ENCODE results near the gene MSI2. TPM values are rescaled to one million over a fixed set of nuclear protein-coding genes. Genes with fewer than 3 reads are reported as not detected.
A peak's percentile ranks its signal among the peaks of the same experiment; 100 is the strongest.

Gene MSI2
- total RNA-seq, 2 donors from 2014 or later, result 65.5 to 81.0 TPM

DNA sequence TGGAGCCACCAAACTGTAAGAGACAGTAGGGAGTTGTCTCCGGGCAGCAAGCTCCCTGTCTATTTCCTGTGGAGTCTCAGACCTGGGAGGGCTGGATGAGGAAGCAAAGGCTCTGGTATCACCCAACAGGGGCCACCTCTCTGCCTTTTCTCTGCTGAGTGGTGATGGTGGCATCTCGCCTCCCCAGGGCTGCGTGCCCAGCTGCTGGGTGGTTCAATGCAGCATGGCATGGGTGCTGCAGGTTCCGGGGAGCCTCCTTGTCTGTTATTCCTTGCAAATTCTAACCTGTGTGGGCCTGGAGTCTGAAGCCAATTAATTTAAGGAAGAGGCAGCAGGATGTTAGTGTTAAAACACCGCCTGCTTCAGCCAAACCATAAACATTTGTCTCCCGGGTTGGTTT lies 410.6 kb downstream of the MSI2 start:
- ATAC-seq (no peak), DNase-seq (no peak)
- intact Hi-C loops (cut with DNase I, micrococcal nuclease), result no loop called here

- intact Hi-C loops (cut with DNase I, micrococcal nuclease), result no loop called here
- DNase-seq (no peak), ATAC-seq (no peak)
Observed at GRCh38 chr17:57667461-57667923, 411.2 kb downstream of the MSI2 start.

DNA sequence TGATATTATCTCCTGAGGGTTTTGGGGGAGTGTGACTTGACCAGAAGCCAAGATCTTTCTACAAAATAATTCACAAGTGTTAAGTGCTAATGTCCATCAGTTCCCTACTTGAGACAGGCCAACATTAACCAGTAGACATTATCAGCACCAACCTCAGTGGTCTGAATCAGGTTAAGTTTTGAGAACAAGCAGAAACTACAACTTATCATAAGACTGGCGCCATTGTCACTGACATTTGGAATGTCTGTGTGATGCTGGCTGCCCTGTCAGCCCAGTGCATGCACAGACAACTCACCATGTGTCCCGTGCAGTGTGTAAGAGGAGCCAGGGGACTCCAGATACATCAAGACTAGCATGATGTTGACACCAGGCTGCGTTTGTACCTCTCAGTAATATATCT lies 412.0 kb downstream of the MSI2 start:
- intact Hi-C loops (cut with DNase I, micrococcal nuclease), result no loop called here
- ATAC-seq, result no peak
- no peak for DNase-seq

- intact Hi-C loops (cut with DNase I, micrococcal nuclease), result loop anchor here (5.0 to 10.0 kb wide), 2 partner anchors 78 to 425 kb away; no protein-coding TSS in a partner anchor
- ATAC-seq (no peak), DNase-seq (no peak)
Observed at GRCh38 chr17:57669671-57670529, 413.6 kb downstream of the MSI2 start.

DNA sequence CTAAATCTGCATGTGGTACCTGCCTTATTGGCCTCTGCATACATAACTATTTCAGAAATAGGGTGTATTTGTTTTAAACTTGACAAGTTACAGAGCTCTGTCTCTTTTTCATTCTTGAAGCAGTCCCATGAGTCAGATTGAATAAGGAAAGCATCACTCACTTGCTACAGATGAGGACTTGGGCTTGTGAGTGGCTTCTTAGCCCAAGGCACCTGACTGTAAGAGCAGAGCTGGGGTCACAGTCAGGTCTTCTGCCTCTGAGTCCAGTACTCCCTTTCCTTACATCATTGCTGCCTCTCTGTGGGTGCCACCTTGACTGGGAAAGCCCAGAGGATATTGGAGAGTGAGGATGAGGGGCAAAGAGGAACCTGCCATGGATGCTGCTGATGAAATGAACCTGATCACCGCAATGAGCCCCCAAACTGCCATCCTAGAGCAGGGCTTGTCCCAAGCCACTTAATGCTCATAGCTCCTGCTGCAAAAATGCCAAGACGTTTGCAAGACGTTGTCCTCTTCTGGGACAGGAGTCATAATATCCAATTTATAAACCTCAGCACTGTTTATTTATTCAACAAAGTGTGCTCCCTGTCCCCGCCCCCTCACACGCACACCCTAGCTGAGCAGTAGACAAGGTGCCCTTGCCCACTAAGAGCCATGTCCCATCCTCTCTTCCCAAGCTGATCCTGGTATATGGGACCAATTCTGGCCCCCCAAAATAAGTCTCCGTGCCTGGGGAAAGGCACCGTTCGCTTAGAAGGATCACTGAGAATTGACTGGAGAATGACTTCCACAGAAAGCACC lies 414.6 kb downstream of the MSI2 start:
- no peak for DNase-seq

GRCh38 chr17:57671667-57672632 lies 415.6 kb downstream of the MSI2 start:
- ATAC-seq (peak; percentile 92), DNase-seq (peak; percentile 62 to 72)
- intact Hi-C loops (cut with DNase I, micrococcal nuclease), result loop anchor here (2.0 to 10.0 kb wide), 3 partner anchors 80 to 429 kb away; no protein-coding TSS in a partner anchor

More for the DNA sequence above, 414.6 kb downstream of the MSI2 start:
- intact Hi-C loops (cut with DNase I, micrococcal nuclease), result loop anchor here (5.0 to 10.0 kb wide), 2 partner anchors 79 to 426 kb away; no protein-coding TSS in a partner anchor
- no peak for ATAC-seq

GRCh38 chr17:57672971-57673370 lies 416.6 kb downstream of the MSI2 start:
- ATAC-seq (no peak), DNase-seq (no peak)
- intact Hi-C loops (cut with DNase I, micrococcal nuclease), result loop anchor here (2.0 to 10.0 kb wide), 3 partner anchors 81 to 430 kb away; no protein-coding TSS in a partner anchor

DNA sequence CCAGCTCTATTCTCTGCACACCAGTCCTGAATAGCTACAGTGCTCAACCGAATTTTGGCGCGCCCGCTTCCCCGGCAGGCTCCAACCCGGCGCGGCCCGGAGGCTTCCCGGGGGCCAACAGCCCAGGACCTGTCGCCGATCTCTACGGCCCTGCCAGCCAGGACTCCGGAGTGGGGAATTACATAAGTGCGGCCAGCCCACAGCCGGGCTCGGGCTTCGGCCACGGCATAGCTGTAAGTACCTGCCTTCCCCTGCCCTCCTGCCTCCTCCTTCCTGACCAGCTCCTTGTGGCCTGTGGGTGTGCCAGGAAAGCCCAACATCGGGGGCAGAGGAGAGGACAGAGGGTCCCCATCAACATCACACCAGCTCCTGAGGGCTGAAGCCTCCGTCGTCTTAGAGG lies 418.6 kb downstream of the MSI2 start:
- intact Hi-C loops (cut with DNase I, micrococcal nuclease), result loop anchor here (5.0 to 10.0 kb wide), 2 partner anchors 83 to 430 kb away; no protein-coding TSS in a partner anchor
- ATAC-seq, result no peak
- DNase-seq, result no peak

DNA sequence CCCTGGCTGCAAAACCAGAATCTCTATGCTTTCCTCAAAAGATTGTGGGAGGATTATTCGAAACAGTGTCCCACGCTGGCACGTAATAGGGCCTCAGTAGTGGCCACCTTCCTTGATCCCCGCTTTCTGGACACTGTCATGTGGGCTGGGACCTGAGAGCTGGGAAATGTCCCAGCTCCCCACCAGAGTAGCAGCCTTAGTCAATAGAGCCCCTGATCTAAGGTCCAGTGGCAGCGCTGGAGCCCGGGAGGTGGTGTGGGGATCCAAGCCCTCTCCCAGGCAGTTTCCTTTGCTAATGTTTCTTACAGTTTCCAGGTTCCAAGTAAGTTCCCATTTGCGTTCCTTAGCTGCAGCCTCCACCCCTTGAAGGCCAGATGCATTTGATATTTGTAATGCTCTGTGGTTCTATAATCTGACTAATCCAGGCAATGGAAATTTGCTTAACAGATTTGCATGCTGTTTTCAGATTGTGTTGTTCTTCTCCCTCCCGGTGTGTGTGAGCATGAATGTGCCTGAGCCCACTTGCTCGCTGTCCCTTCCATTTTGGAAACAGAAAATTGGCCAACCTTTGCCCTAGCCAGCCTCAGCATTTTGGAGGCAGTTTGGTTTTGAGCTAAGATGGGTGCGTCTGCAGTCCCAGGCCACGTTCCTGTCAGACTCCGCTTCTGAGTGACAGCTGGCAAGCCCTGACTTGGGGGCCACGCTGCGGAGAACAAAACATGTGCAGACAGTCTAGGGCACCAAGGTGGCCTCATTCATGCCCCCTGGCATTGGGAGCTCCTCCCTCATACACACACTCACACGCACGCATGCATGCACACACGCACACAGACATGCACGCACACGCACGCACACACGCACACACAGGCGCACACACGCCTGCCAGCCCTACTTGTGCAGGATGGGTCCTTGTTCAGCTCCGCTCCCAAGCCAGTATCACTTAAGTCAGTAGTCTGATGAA lies 419.4 kb downstream of the MSI2 start:
- no peak for DNase-seq

GRCh38 chr17:57676543-57676942 lies 420.2 kb downstream of the MSI2 start:
- intact Hi-C loops (cut with DNase I, micrococcal nuclease), result loop anchor here in 1 of 2 donors (10.0 kb wide), 1 partner anchor 432 kb away; no protein-coding TSS in a partner anchor
- ATAC-seq (no peak), DNase-seq (no peak)

More for the DNA sequence above, 419.4 kb downstream of the MSI2 start:
- intact Hi-C loops (cut with DNase I, micrococcal nuclease), result loop anchor here in 1 of 2 donors (10.0 kb wide), 1 partner anchor 431 kb away; no protein-coding TSS in a partner anchor
- no peak for ATAC-seq

DNA sequence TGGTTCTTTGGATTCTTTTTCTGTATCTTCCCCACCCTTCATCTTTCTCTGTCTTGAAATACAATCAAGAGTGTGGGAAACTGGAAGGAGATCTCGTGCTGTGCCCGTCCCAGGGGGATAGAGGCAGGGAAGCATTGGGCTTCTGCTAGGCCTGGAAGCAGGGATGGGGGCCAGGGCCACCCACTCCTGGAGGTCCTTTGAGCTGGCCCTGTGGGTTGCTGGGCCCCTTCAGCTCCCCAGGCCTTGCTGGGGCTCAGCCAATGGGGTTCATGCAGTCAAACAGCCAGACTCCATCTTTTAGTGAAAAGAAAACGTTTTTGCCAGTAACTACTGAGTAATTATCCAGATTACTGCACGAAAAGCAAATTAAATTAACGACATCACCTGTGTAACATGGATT lies 421.0 kb downstream of the MSI2 start:
- ATAC-seq (no peak), DNase-seq (no peak)
- intact Hi-C loops (cut with DNase I, micrococcal nuclease), result loop anchor here in 1 of 2 donors (10.0 kb wide), 1 partner anchor 432 kb away; no protein-coding TSS in a partner anchor

GRCh38 chr17:57677858-57678257 lies 421.5 kb downstream of the MSI2 start:
- no peak for DNase-seq
- no peak for ATAC-seq
- intact Hi-C loops (cut with DNase I, micrococcal nuclease), result loop anchor here in 1 of 2 donors (10.0 kb wide), 1 partner anchor 433 kb away; no protein-coding TSS in a partner anchor

DNA sequence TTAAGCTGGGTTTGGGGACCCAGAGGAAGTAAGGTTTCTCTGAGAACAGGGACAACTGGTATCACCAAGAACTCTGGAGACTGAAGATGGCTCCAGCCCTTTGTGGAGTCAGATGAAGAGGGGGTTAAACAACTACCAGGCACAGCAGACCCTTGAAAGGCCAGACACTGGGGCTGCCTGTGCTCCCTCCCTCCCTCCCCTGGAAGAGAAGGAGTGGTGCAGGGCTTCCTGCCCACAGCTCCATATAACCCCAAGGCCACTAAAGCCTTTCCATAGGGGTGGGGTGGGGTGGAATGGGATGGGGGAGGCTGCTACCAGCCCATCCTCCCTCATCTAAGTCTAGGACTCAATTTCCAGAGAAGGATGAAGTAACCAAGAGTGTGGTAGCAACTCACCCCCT lies 422.1 kb downstream of the MSI2 start:
- intact Hi-C loops (cut with DNase I, micrococcal nuclease), result loop anchor here in 1 of 2 donors (10.0 kb wide), 1 partner anchor 434 kb away; no protein-coding TSS in a partner anchor
- ATAC-seq (no peak), DNase-seq (no peak)

- DNase-seq, result no peak
- ATAC-seq, result no peak
- intact Hi-C loops (cut with DNase I, micrococcal nuclease), result loop anchor here in 1 of 2 donors (10.0 kb wide), 1 partner anchor 435 kb away; no protein-coding TSS in a partner anchor
Observed at GRCh38 chr17:57679356-57679755, 423.0 kb downstream of the MSI2 start.

DNA sequence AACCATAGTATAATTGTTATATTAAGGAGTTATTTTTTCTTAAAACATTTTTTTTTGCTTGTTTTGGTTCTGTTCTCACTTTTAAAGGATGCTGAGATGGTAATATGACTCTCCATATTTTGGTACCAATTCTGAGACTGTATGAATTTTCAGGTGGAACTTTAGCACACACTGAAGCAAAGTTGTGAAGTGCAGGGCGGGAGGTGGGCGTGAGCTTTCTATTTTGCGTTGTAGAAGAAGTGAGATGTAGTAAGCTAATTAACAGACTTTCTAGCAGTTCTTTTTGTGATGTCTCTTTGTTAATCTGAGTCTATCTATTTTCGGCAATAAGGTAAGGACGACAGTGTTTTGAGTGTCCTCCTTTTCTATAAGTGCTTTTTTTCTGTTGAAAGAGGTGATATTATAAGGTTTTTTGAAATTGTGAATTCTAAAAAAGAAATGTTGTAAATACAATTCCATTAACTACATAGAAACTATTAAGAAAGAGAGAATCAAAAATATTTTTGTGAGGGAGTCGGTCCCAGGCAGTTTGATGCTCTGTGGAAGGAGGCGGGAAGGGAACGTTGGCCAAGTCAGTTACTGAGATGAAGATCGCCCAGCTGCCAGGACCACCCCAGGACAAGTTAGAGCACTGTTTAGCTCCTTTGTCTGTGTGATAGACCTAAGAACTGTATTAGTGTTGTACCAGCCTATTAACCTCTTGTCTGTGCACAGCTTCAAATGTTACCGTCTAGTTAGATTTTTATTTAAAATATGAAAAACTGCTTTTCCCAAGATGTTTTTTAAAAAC lies 423.8 kb downstream of the MSI2 start:
- no peak for DNase-seq
- ATAC-seq, result no peak
- intact Hi-C loops (cut with DNase I, micrococcal nuclease), result loop anchor here in 1 of 2 donors (10.0 kb wide), 1 partner anchor 435 kb away; no protein-coding TSS in a partner anchor

DNA sequence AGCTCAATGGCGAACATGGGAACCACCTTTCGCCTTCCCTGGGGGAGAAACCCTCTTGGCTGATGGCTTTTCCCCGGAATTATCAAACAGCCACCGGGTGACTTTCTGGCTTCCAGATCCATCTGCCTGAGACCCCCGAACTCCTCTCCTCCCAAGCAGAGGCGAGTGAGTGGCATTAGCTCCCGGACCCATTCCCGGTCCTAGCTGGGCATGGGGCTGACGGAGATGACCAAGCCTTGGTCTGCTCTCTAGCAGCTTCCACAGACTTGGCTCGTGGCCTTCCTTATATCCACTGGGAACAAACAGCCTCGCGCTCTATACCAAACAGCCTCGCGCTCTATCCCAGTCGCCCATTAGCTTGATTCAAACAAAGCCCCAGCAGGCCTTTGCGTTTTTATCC lies 426.4 kb downstream of the MSI2 start:
- no peak for ATAC-seq
- intact Hi-C loops (cut with DNase I, micrococcal nuclease), result no loop called here
- no peak for DNase-seq

All from left colon (tissue), 2 donors.